ENCODE results near the gene RETSAT.

The RETSAT gene

DNA sequence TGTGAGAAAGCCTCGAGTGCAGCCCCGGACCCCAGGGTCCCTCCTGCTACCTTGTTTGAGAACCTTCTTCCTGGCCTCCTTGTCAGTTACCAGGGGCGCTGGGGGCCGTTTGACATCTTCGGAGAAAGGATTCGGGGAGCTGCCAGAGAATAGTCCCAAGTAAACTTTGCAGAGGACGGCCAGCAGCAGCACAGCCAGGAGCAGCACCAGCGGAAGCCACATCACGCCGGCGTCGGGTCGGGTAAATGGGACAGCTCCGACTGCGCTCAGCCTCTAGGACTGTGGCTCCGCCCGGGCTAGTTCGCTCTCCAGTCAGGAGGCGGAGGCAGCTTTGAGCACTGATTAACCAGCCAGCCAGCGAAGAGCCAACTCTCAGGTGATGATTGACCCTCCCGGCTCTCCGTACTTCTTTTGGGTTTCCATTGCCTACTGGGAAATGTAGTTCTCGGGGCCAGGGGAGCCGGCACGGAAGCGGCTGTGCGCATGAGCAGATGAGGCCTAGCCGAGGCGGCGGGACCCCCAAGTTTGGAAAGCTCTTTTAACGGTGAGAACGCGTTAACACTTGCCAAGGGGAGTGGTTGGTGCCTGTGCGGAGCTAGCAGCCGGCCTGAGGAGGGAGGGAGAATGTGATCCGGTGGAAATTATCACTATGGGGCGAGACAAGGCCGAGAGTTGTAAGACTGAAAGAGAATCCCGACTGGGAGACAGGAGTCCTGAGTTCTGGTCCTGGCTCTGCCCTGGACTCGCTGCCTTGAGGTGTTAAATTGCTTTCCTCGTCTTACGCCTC lies at the start of gene RETSAT, which contains the start of gene ELMOD3:
Gene RETSAT, minus strand, starts transcription at position 243 of the 787 bp plus-strand sequence. Its CDS starts 21 bp downstream, at position 222.
Gene ELMOD3, plus strand, starts transcription at position 484 of the 787 bp plus-strand sequence. CDS start 2,430 bp downstream, outside the sequence.
- CTCF ChIA-PET = interaction anchor here (0.6 to 1.3 kb wide), 3 partner anchors 57 to 478 kb away, joined by 3 to 6 read pairs (median 3); no protein-coding TSS in a partner anchor
- Histone ChIP-seq H3K4me3 (ENCODE audit: low read depth, low read length) (peak within 1 kb of the TSS; percentile 75), H3K4me1 (ENCODE audit: control insufficient read depth, insufficient read depth, low read length) (no peaks in the 10 kb centered on the region; the same call in 1 of the 2 replicates)
- TF ChIP-seq ZBTB20 (tag by site-specific recombination; IDR thresholded peaks at IDR 0.05) = no peak
- TF ChIP-seq, protein P1, sequence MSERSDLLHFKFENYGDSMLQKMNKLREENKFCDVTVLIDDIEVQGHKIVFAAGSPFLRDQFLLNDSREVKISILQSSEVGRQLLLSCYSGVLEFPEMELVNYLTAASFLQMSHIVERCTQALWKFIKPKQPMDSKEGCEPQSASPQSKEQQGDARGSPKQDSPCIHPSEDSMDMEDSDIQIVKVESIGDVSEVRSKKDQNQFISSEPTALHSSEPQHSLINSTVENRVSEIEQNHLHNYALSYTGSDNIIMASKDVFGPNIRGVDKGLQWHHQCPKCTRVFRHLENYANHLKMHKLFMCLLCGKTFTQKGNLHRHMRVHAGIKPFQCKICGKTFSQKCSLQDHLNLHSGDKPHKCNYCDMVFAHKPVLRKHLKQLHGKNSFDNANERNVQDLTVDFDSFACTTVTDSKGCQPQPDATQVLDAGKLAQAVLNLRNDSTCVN (tag by site-specific recombination; optimal IDR thresholded peaks at IDR 0.05) = peak; percentile 14
- TF ChIP-seq ZEB2 (tag by site-specific recombination; IDR thresholded peaks at IDR 0.05) = peak; percentile 53; the same call in 1 of the 2 replicates
- no peak for TF ChIP-seq ZSCAN18 (tag by site-specific recombination; IDR thresholded peaks at IDR 0.05)
- peak; percentile 82; the same call in 1 of the 2 replicates for TF ChIP-seq ZBTB10 (tag by site-specific recombination; IDR thresholded peaks at IDR 0.05)
- TF ChIP-seq GFI1B (tag by site-specific recombination; IDR thresholded peaks at IDR 0.05) = no peak; the same call in 1 of the 2 replicates
- no peak for TF ChIP-seq ZNF140 (tag by site-specific recombination; IDR thresholded peaks at IDR 0.05)
- no peak for TF ChIP-seq KLF9 (tag by site-specific recombination; IDR thresholded peaks at IDR 0.05; ENCODE audit: low read depth)
- peak; percentile 50 for TF ChIP-seq ZBTB11 (tag by site-specific recombination; conservative IDR thresholded peaks at IDR 0.05; ENCODE audit: low read depth)
- TF ChIP-seq ZNF335 (tag by site-specific recombination; conservative IDR thresholded peaks at IDR 0.05) = peak; percentile 77
- peak; percentile 83 for TF ChIP-seq ZNF600 (tag by site-specific recombination; IDR thresholded peaks at IDR 0.05)
- 0 out of 2 replicates have a peak, but pooled peaks have one; percentile 49 for TF ChIP-seq ZNF24 (tag by site-specific recombination; IDR thresholded peaks at IDR 0.05)
- 0 out of 2 replicates have a peak, but pooled peaks have one; percentile 76 for TF ChIP-seq ZNF501 (tag by site-specific recombination; IDR thresholded peaks at IDR 0.05)
- peak; percentile 12; the same call in 1 of the 2 replicates for TF ChIP-seq KLF7 (tag by site-specific recombination; IDR thresholded peaks at IDR 0.05; ENCODE audit: borderline replicate concordance)
- peak; percentile 70; the same call in 1 of the 2 replicates for TF ChIP-seq ZBTB7A (tag by site-specific recombination; IDR thresholded peaks at IDR 0.05; ENCODE audit: low read depth)
- TF ChIP-seq, protein P2, sequence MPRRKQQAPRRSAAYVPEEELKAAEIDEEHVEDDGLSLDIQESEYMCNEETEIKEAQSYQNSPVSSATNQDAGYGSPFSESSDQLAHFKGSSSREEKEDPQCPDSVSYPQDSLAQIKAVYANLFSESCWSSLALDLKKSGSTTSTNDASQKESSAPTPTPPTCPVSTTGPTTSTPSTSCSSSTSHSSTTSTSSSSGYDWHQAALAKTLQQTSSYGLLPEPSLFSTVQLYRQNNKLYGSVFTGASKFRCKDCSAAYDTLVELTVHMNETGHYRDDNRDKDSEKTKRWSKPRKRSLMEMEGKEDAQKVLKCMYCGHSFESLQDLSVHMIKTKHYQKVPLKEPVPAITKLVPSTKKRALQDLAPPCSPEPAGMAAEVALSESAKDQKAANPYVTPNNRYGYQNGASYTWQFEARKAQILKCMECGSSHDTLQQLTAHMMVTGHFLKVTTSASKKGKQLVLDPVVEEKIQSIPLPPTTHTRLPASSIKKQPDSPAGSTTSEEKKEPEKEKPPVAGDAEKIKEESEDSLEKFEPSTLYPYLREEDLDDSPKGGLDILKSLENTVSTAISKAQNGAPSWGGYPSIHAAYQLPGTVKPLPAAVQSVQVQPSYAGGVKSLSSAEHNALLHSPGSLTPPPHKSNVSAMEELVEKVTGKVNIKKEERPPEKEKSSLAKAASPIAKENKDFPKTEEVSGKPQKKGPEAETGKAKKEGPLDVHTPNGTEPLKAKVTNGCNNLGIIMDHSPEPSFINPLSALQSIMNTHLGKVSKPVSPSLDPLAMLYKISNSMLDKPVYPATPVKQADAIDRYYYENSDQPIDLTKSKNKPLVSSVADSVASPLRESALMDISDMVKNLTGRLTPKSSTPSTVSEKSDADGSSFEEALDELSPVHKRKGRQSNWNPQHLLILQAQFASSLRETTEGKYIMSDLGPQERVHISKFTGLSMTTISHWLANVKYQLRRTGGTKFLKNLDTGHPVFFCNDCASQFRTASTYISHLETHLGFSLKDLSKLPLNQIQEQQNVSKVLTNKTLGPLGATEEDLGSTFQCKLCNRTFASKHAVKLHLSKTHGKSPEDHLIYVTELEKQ (tag by site-specific recombination; IDR thresholded peaks at IDR 0.05; ENCODE audit: borderline replicate concordance) = no peak
- TF ChIP-seq ZBTB17 (tag by site-specific recombination; IDR thresholded peaks at IDR 0.05) = peak; percentile 90
- TF ChIP-seq SP3 (tag by site-specific recombination; IDR thresholded peaks at IDR 0.05) = peak; percentile 76
- TF ChIP-seq ZNF629 (tag by site-specific recombination; IDR thresholded peaks at IDR 0.05) = peak; percentile 65; the same call in 1 of the 2 replicates
- peak; percentile 64; the same call in 1 of the 2 replicates for TF ChIP-seq ZXDB (tag by site-specific recombination; IDR thresholded peaks at IDR 0.05)
- no peak for TF ChIP-seq ZNF132 (tag by site-specific recombination; IDR thresholded peaks at IDR 0.05; ENCODE audit: borderline replicate concordance)
- TF ChIP-seq, protein P3, sequence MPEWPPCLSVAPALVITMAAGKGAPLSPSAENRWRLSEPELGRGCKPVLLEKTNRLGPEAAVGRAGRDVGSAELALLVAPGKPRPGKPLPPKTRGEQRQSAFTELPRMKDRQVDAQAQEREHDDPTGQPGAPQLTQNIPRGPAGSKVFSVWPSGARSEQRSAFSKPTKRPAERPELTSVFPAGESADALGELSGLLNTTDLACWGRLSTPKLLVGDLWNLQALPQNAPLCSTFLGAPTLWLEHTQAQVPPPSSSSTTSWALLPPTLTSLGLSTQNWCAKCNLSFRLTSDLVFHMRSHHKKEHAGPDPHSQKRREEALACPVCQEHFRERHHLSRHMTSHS (tag by site-specific recombination; IDR thresholded peaks at IDR 0.05) = no peak

More for the DNA sequence above, at the start of gene RETSAT, which contains the start of gene ELMOD3:
- POLR2A ChIA-PET = interaction anchor here (0.6 to 3.0 kb wide), 22 partner anchors 9 to 384 kb away, joined by 3 to 28 read pairs (median 6); partner anchors contain the start of genes C2orf68, GGCX, KCMF1 and MAT2A
- H3K9me3 ChIP-seq (ENCODE audit: control insufficient read depth, insufficient read depth, low read depth, low read length) = no peaks in the 10 kb centered on the region
- peak within 1 kb of the TSS; percentile 66 for H3K27ac ChIP-seq (ENCODE audit: extremely low read depth, low read depth, low read length)
- peaks cover 30 to 57% of the 10 kb centered on the region in 2 experiments for H3K36me3 ChIP-seq (ENCODE audit: control insufficient read depth in 2 of 2, insufficient read depth in 1 of 2, low read length in 2 of 2)

Measured in HEK293 (cell line).